Trophoblast cell (in vitro differentiated cells and primary cell): Measurements from ENCODE around the gene NHLRC3.

ENCODE experiments used
- DNase-seq, 2 donors: peaks; one replicate each; pipeline ENCODE4 v3.0.0-alpha.2; 2016
- H2AFZ ChIP-seq: 2 replicates; pipeline ENCODE4 v1.6.1; 2013; ENCODE audit warnings: low read length, moderate library complexity, mild to moderate bottlenecking; ENCODE audit not compliant: insufficient read depth, poor library complexity
- H2AK5ac ChIP-seq: 2 replicates; pipeline ENCODE4 v1.6.1; 2013; ENCODE audit warnings: mild to moderate bottlenecking, low read length
- H2BK120ac ChIP-seq: 2 replicates; pipeline ENCODE4 v1.6.1; 2013; ENCODE audit warnings: low read length, mild to moderate bottlenecking, moderate library complexity; ENCODE audit not compliant: insufficient read depth, poor library complexity
- H2BK12ac ChIP-seq: 2 replicates; pipeline ENCODE4 v1.6.1; 2013; ENCODE audit warnings: mild to moderate bottlenecking, low read length, moderate library complexity
- H2BK5ac ChIP-seq: 2 replicates; pipeline ENCODE4 v1.6.1; 2013; ENCODE audit warnings: low read length, low read depth, moderate library complexity, mild to moderate bottlenecking; ENCODE audit not compliant: poor library complexity
- H3K14ac ChIP-seq: 2 replicates; pipeline ENCODE4 v1.6.1; 2013; ENCODE audit warnings: mild to moderate bottlenecking, low read length
- H3K18ac ChIP-seq: 2 replicates; pipeline ENCODE4 v1.6.1; 2013; ENCODE audit warnings: mild to moderate bottlenecking, low read length
- H3K23ac ChIP-seq: 2 replicates; pipeline ENCODE4 v1.6.1; 2013; ENCODE audit warnings: low read length
- H3K27ac ChIP-seq: 2 replicates; pipeline ENCODE4 v1.5.1; 2013; ENCODE audit warnings: low read depth, mild to moderate bottlenecking, inconsistent platforms, low read length, moderate library complexity
- H3K27me3 ChIP-seq: 2 replicates; pipeline ENCODE4 v1.6.1; 2013; ENCODE audit warnings: inconsistent platforms, mild to moderate bottlenecking, low read length, moderate library complexity; ENCODE audit not compliant: insufficient read depth
- H3K36me3 ChIP-seq, 2 experiments: 1 replicate in 1 of 2; 2 replicates in 1 of 2; pipeline ENCODE4 v1.6.1; 2013; ENCODE audit warnings: low read length in 2 of 2, mild to moderate bottlenecking in 2 of 2, moderate library complexity in 1 of 2; ENCODE audit not compliant: insufficient read depth in 2 of 2, control insufficient read depth in 1 of 2
- H3K4ac ChIP-seq: 2 replicates; pipeline ENCODE4 v1.6.1; 2013; ENCODE audit warnings: low read depth, mild to moderate bottlenecking, low read length, moderate library complexity
- H3K4me1 ChIP-seq, 2 experiments: 1 replicate in 1 of 2; 2 replicates in 1 of 2; pipeline ENCODE4 v1.6.1; 2013; ENCODE audit warnings: low read length in 2 of 2, mild to moderate bottlenecking in 2 of 2, moderate library complexity in 1 of 2; ENCODE audit not compliant: insufficient read depth in 2 of 2, control insufficient read depth in 1 of 2
- H3K4me2 ChIP-seq: 2 replicates; pipeline ENCODE4 v1.6.1; 2013; ENCODE audit warnings: inconsistent platforms, mild to moderate bottlenecking, low read length, moderate library complexity
- H3K4me3 ChIP-seq: 2 replicates; pipeline ENCODE4 v1.5.1; 2013; ENCODE audit warnings: mild to moderate bottlenecking, low read depth, low read length, inconsistent platforms
- H3K79me1 ChIP-seq: one replicate; pipeline ENCODE4 v1.6.1; 2013; ENCODE audit warnings: low read length
- H3K79me2 ChIP-seq: 2 replicates; pipeline ENCODE4 v1.6.1; 2013; ENCODE audit warnings: low read length, mild to moderate bottlenecking; ENCODE audit not compliant: control insufficient read depth, insufficient read depth, poor library complexity
- H3K9ac ChIP-seq: 2 replicates; pipeline ENCODE4 v1.6.1; 2013; ENCODE audit warnings: mild to moderate bottlenecking, low read length
- H3K9me3 ChIP-seq: 2 replicates; pipeline ENCODE4 v1.6.1; 2013; ENCODE audit warnings: low read depth, mild to moderate bottlenecking, control low read depth, inconsistent platforms, low read length; ENCODE audit not compliant: insufficient read depth
- H4K12ac ChIP-seq: 2 replicates; pipeline ENCODE4 v1.6.1; 2013; ENCODE audit warnings: low read depth, mild to moderate bottlenecking, low read length, moderate library complexity
- H4K8ac ChIP-seq: 2 replicates; pipeline ENCODE4 v1.6.1; 2013; ENCODE audit warnings: low read depth, mild to moderate bottlenecking, low read length, moderate library complexity
- H4K91ac ChIP-seq: one replicate; pipeline ENCODE4 v1.6.1; 2013; ENCODE audit warnings: low read depth, mild to moderate bottlenecking, low read length, moderate library complexity

NHLRC3 gene

DNA sequence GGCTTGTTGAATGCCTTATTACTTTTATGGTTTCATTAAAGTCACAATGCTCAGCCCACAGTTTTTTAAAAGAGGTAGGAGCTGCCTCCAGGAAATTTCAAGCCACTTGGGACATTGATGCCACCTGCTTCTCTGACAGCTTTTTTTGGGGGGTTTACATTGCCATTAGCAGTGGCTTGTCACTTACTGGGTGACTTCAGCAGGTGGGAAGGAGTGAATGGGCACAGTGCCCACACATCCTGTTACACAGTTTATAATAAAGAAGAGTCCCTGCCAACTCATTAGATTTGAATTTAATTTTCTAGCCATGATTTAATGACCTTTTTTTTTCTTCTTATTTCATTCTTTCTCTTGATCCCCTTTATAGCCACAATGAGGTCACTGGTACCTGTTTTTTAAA, 61.0 kb downstream of the NHLRC3 start:
- Histone ChIP-seq H3K79me2 (no peaks in the 10 kb centered on the region), H3K36me3 (no peaks in the 10 kb centered on the region), H3K4me2 (no peak overlapping the region), H3K9me3 (no peaks in the 10 kb centered on the region), H4K12ac (no peak overlapping the region), H4K91ac (no peak overlapping the region), H3K4me1 (no peaks in the 10 kb centered on the region), H3K18ac (no peak overlapping the region), H2AFZ (no peak overlapping the region), H2BK12ac (no peak overlapping the region), H3K9ac (no peak overlapping the region), H3K4ac (no peak overlapping the region), H3K79me1 (no peaks in the 10 kb centered on the region), H3K27ac (no peak overlapping the region), H3K14ac (no peak overlapping the region), H4K8ac (no peak overlapping the region), H2BK120ac (no peak overlapping the region), H3K23ac (no peak overlapping the region), H2BK5ac (no peak overlapping the region), H2AK5ac (no peak overlapping the region), H3K4me3 (no peak overlapping the region), H3K27me3 (no peaks in the 10 kb centered on the region)
- DNase-seq: no peak
